H1 (cell line): ENCODE data around the gene EPN3. TPM values are rescaled to one million over a fixed set of nuclear protein-coding genes. Genes with fewer than 3 reads are reported as not detected.

Experiments
- CTCF ChIA-PET: fragments of 300-600 bp; sonication (Branson Sonifier 250); formaldehyde crosslinking; loops from one replicate; lab custom pipeline; 2021; ENCODE audit not compliant: partially characterized antibody; lab: Charles Lee
- POLR2A ChIA-PET: fragments of 300-600 bp; sonication (Branson Sonifier 250); formaldehyde crosslinking; loops from one replicate; lab custom pipeline; 2021; ENCODE audit warnings: inconsistent platforms; ENCODE audit not compliant: partially characterized antibody; lab: Charles Lee
- DNase-seq, 2 experiments: peaks; one replicate each; pipeline versions ENCODE4 v3.0.0 to v3.0.0-alpha.2; 2010 to 2022; ENCODE audit warnings: low spot score in 2 of 2, low read depth in 1 of 2, mixed read lengths in 1 of 2
- FAIRE-seq: peaks from 2 replicates; lab custom pipeline; 2011; peaks lifted over from hg19 to GRCh38; lab: Jason Lieb, UNC
- H2AFZ ChIP-seq: 2 replicates; pipeline ENCODE4 v1.8.1; 2012; ENCODE audit warnings: low read length, inconsistent platforms
- H2AK5ac ChIP-seq: 2 replicates; pipeline ENCODE4 v1.6.1; 2013; ENCODE audit warnings: low read depth, low read length
- H2BK120ac ChIP-seq: replicated peaks from 2 replicates; pipeline ENCODE3; 2013; ENCODE audit warnings: low read depth, low read length, inconsistent platforms
- H2BK12ac ChIP-seq: 2 replicates; pipeline ENCODE4 v1.6.1; 2013; ENCODE audit warnings: low read depth, low read length
- H2BK15ac ChIP-seq: 2 replicates; pipeline ENCODE4 v1.6.1; 2013; ENCODE audit warnings: low read length
- H2BK20ac ChIP-seq: 2 replicates; pipeline ENCODE4 v1.6.1; 2013; ENCODE audit warnings: low read length
- H2BK5ac ChIP-seq: 2 replicates; pipeline ENCODE4 v1.6.1; 2013; ENCODE audit warnings: low read depth, low read length
- H3K14ac ChIP-seq: 2 replicates; pipeline ENCODE4 v1.6.1; 2013; ENCODE audit warnings: inconsistent platforms; ENCODE audit not compliant: insufficient read length
- H3K18ac ChIP-seq: 2 replicates; pipeline ENCODE4 v1.6.1; 2013; ENCODE audit warnings: low read length; ENCODE audit errors: extremely low read depth
- H3K23ac ChIP-seq: 2 replicates; pipeline ENCODE4 v1.6.1; 2013; ENCODE audit warnings: inconsistent platforms; ENCODE audit not compliant: insufficient read length
- H3K23me2 ChIP-seq: 2 replicates; pipeline ENCODE4 v1.6.1; 2013; ENCODE audit warnings: low read depth, low read length
- H3K27ac ChIP-seq: 2 replicates; pipeline ENCODE4 v1.6.1; 2011; ENCODE audit warnings: low read depth, low read length, inconsistent platforms
- H3K27me3 ChIP-seq, 4 experiments: replicated peaks in 1 of 4; 1 replicate in 1 of 4; 2 replicates in 3 of 4; pipeline versions ENCODE4 v1.6.1 to v1.8.1; 2011 to 2013; ENCODE audit warnings: low read length in 3 of 4, mild to moderate bottlenecking in 3 of 4, inconsistent platforms in 2 of 4, mixed read lengths in 2 of 4, moderate library complexity in 1 of 4; ENCODE audit not compliant: control insufficient read depth in 3 of 4, insufficient read depth in 3 of 4; ENCODE audit errors: extremely low read depth in 1 of 4
- H3K36me3 ChIP-seq, 4 experiments: 2 replicates each; pipeline versions ENCODE4 v1.6.1 to v1.8.1; 2011 to 2013; ENCODE audit warnings: mild to moderate bottlenecking in 4 of 4, low read length in 3 of 4, moderate library complexity in 2 of 4, control low read depth in 1 of 4, inconsistent platforms in 1 of 4; ENCODE audit not compliant: insufficient read depth in 4 of 4, control insufficient read depth in 2 of 4
- H3K4ac ChIP-seq: replicated peaks from 2 replicates; pipeline ENCODE3; 2013; ENCODE audit warnings: low read length, low read depth, mixed read lengths, inconsistent platforms; ENCODE audit not compliant: insufficient read length
- H3K4me1 ChIP-seq, 4 experiments: replicated peaks in 1 of 4; 1 replicate in 1 of 4; 2 replicates in 3 of 4; pipeline versions ENCODE4 v1.6.1 to v1.8.1; 2011 to 2013; ENCODE audit warnings: low read length in 3 of 4, inconsistent platforms in 2 of 4, mixed read lengths in 1 of 4; ENCODE audit not compliant: insufficient read depth in 4 of 4, control insufficient read depth in 3 of 4
- H3K4me2 ChIP-seq, 2 experiments: 2 replicates each; pipeline versions ENCODE4 v1.6.1 to v1.8.1; 2011 to 2013; ENCODE audit warnings: low read depth in 2 of 2, low read length in 2 of 2, control low read depth in 1 of 2, inconsistent platforms in 1 of 2, mild to moderate bottlenecking in 1 of 2; ENCODE audit not compliant: insufficient read depth in 1 of 2
- H3K4me3 ChIP-seq, 4 experiments: fragments of 200-600, 300-600 bp in 1 of 4; sonication (generic), shearing (Covaris generic), sonication (Bioruptor Twin) in 1 of 4; 2 replicates each; pipeline versions ENCODE4 v1.5.1 to v1.8.1; 2011 to 2016; ENCODE audit warnings: low read length in 4 of 4, low read depth in 3 of 4, control low read depth in 2 of 4, inconsistent platforms in 2 of 4, mild to moderate bottlenecking in 2 of 4, mixed read lengths in 1 of 4, moderate library complexity in 1 of 4; ENCODE audit not compliant: insufficient read depth in 2 of 4; ENCODE audit errors: extremely low read depth in 1 of 4
- H3K56ac ChIP-seq: replicated peaks from 2 replicates; pipeline ENCODE3; 2013; ENCODE audit warnings: low read depth, mild to moderate bottlenecking, mixed read lengths, low read length, inconsistent platforms; ENCODE audit not compliant: insufficient read length
- H3K79me1 ChIP-seq: 2 replicates; pipeline ENCODE4 v1.6.1; 2013; ENCODE audit warnings: low read depth, low read length, control low read depth
- H3K79me2 ChIP-seq, 2 experiments: 2 replicates each; pipeline versions ENCODE4 v1.6.1 to v1.8.1; 2012 to 2013; ENCODE audit warnings: low read length in 2 of 2, mild to moderate bottlenecking in 2 of 2, inconsistent platforms in 1 of 2; ENCODE audit not compliant: insufficient read depth in 2 of 2, control insufficient read depth in 1 of 2
- H3K9ac ChIP-seq, 4 experiments: replicated peaks in 1 of 4; 1 replicate in 1 of 4; 2 replicates in 3 of 4; pipeline versions ENCODE4 v1.6.1 to v1.8.1; 2011 to 2013; ENCODE audit warnings: low read depth in 3 of 4, low read length in 3 of 4, control low read depth in 2 of 4, mild to moderate bottlenecking in 2 of 4, moderate library complexity in 2 of 4, inconsistent platforms in 1 of 4; ENCODE audit errors: extremely low read depth in 1 of 4
- H3K9me3 ChIP-seq, 2 experiments: 2 replicates each; pipeline versions ENCODE4 v1.6.1 to v1.8.1; 2012 to 2013; ENCODE audit warnings: mild to moderate bottlenecking in 2 of 2, moderate library complexity in 2 of 2, control low read depth in 1 of 2, inconsistent platforms in 1 of 2, low read depth in 1 of 2, low read length in 1 of 2, mixed read lengths in 1 of 2; ENCODE audit not compliant: insufficient read depth in 2 of 2
- H4K20me1 ChIP-seq, 2 experiments: replicated peaks in 1 of 2; 2 replicates each; pipeline versions ENCODE3 to v1.8.1; 2011 to 2013; ENCODE audit warnings: inconsistent platforms in 2 of 2, low read length in 2 of 2, mild to moderate bottlenecking in 1 of 2; ENCODE audit not compliant: insufficient read depth in 2 of 2, control insufficient read depth in 1 of 2
- H4K5ac ChIP-seq: 2 replicates; pipeline ENCODE4 v1.6.1; 2013; ENCODE audit warnings: low read length, low read depth, mixed read lengths, inconsistent platforms; ENCODE audit not compliant: insufficient read length
- H4K8ac ChIP-seq: 2 replicates; pipeline ENCODE4 v1.8.0; 2013; ENCODE audit warnings: mild to moderate bottlenecking, moderate library complexity, low read length, inconsistent platforms; ENCODE audit not compliant: insufficient read depth; ENCODE audit errors: extremely low read depth
- H4K91ac ChIP-seq: replicated peaks from 2 replicates; pipeline ENCODE3; 2013; ENCODE audit warnings: low read length, mixed read lengths, inconsistent platforms; ENCODE audit not compliant: insufficient read length
- BRCA1 ChIP-seq: IDR thresholded peaks from 2 replicates; pipeline ENCODE4 v1.6.1; 2012; ENCODE audit warnings: low read depth, low read length, improper control_type of control experiment
- CTBP2 ChIP-seq: IDR thresholded peaks from 2 replicates; pipeline ENCODE4 v1.7.0; 2011; ENCODE audit warnings: borderline replicate concordance, mild to moderate bottlenecking, moderate library complexity, mixed read lengths, low read length; ENCODE audit not compliant: insufficient read depth, insufficient read length
- RBBP5 ChIP-seq: IDR thresholded peaks from 2 replicates; pipeline ENCODE4 v1.7.1; 2012; ENCODE audit warnings: low read depth, mild to moderate bottlenecking, inconsistent platforms, low read length, moderate library complexity, borderline replicate concordance
- SIRT6 ChIP-seq: IDR thresholded peaks from one replicate; pipeline ENCODE4 v1.7.1; 2012; ENCODE audit warnings: low read length, inconsistent platforms
- SIX5 ChIP-seq: IDR thresholded peaks from 2 replicates; pipeline ENCODE4 v1.6.1; 2011; ENCODE audit warnings: mild to moderate bottlenecking, low read depth, low read length
- YY1 ChIP-seq: IDR thresholded peaks from 2 replicates; pipeline ENCODE4 v1.6.1; 2011; ENCODE audit warnings: low read depth, mild to moderate bottlenecking, low read length
- WGBS, 2 experiments: shearing (Covaris generic) in 1 of 2; methylation state at CpG; one replicate each; pipeline versions ENCODE4 v1.1.6 to v1.1.7; 2013 to 2015; ENCODE audit warnings: low lambda C conversion rate in 2 of 2, mixed read lengths in 2 of 2, inconsistent platforms in 1 of 2, low coverage in 1 of 2, missing lambda C conversion rate in 1 of 2; ENCODE audit not compliant: insufficient replicate concordance in 2 of 2, insufficient coverage in 1 of 2, insufficient read length in 1 of 2; ENCODE audit errors: extremely low coverage in 1 of 2, missing lambda C conversion rate in 1 of 2; 5-methylcytosine and 5-hydroxymethylcytosine counted together
- polyA plus RNA-seq, 7 experiments: library from polyadenylated mRNA; depleted of rRNA in 3 of 7; stranded (reverse) in 5 of 7; unstranded in 2 of 7; fragments of >200 nt in 5 of 7; fragments of 200-250 nt in 2 of 7; gene quantifications; 1 replicate in 5 of 7; 2 replicates in 1 of 7; 4 replicates in 1 of 7; pipeline versions ENCODE4 v1.2.1 to v1.2.3, GENCODE V29; 2011 to 2013; ENCODE audit warnings: missing spikeins in 2 of 7, mixed read lengths in 2 of 7
- total RNA-seq: library from RNA; stranded (reverse); fragmentation: NEBNext Ultra II Directional; extraction: Animal tissue kit (Norgen Biotek cat#: 25700); gene quantifications from 2 replicates; pipeline ENCODE4 v1.2.1, GENCODE V29; 2021

The EPN3 gene
- total and polyA plus RNA-seq, 2 of the 8 experiments (the other 6 are each of a cell fraction or from before 2014, with no cell fraction given): 6.7 to 7.9 TPM

GRCh38 chr17:50514388-50514787 is 18.1 kb upstream of the EPN3 start:
- Histone ChIP-seq H2BK5ac (no peak overlapping the region), H3K4me3 (no peak overlapping the region), H3K27ac (no peak overlapping the region), H2BK15ac (no peak overlapping the region), H3K79me2 (no peaks in the 10 kb centered on the region), H3K9me3 (no peaks in the 10 kb centered on the region), H4K8ac (no peak overlapping the region), H4K20me1 (peaks cover 1 to 3% of the 10 kb centered on the region in 2 experiments), H3K79me1 (no peaks in the 10 kb centered on the region), H2BK120ac (no peak overlapping the region), H4K91ac (no peak overlapping the region), H2AFZ (no peak overlapping the region), H3K23ac (no peak overlapping the region), H3K4ac (no peak overlapping the region), H3K18ac (no peak overlapping the region; the same call in 1 of the 2 replicates), H2BK12ac (peak overlapping the region; percentile 60; the same call in 1 of the 2 replicates), H3K4me1 (peaks cover 0 to 2% (median 0%) of the 10 kb centered on the region in 4 experiments; a peak in 2 of 7 replicates), H3K36me3 (no peaks in the 10 kb centered on the region), H2AK5ac (no peak overlapping the region), H3K23me2 (no peaks in the 10 kb centered on the region), H3K27me3 (no peaks in the 10 kb centered on the region; a peak in 1 of 7 replicates), H3K56ac (no peak overlapping the region), H2BK20ac (no peak overlapping the region), H3K9ac (no peak overlapping the region), H3K4me2 (no peak overlapping the region), H3K14ac (no peak overlapping the region), H4K5ac (no peak overlapping the region)
- FAIRE-seq: no peak
- POLR2A ChIA-PET: interaction anchor here (1.2 to 1.8 kb wide), 2 partner anchors 9 to 26 kb away, joined by 4 to 5 read pairs; no protein-coding TSS in a partner anchor
- CTCF ChIA-PET: interaction anchor here (0.8 to 1.4 kb wide), 4 partner anchors 13 to 31 kb away, joined by 3 to 8 read pairs (median 5); no protein-coding TSS in a partner anchor
- TF ChIP-seq RBBP5 (no peak), SIX5 (no peak), BRCA1 (no peak), YY1 (no peak), CTBP2 (no peak), SIRT6 (no peak)
- no peak for DNase-seq
- 77% methylated on average over 3 of the region's 3 CpGs; no CpG with 5 or more reads in 1 of the 2 experiments for WGBS, 2 experiments
